HEK293 (cell line): Measurements from ENCODE around the gene ZNF17.
A peak's percentile ranks its signal among the peaks of the same experiment; 100 is the strongest.

Source experiments
- CTCF ChIA-PET: fragments of 350-600 bp; formaldehyde crosslinking; extraction: SDS; loops from one replicate; lab custom pipeline; 2021; ENCODE audit warnings: antibody characterized with exemption; lab: Yijun Ruan, JAX
- POLR2A ChIA-PET: fragments of 300-600 bp; formaldehyde crosslinking; extraction: SDS; loops from one replicate; lab custom pipeline; 2020; ENCODE audit warnings: antibody characterized with exemption, inconsistent platforms; lab: Yijun Ruan, JAX
- H3K27ac ChIP-seq: fragments of 200-500 bp; sonication (Bioruptor generic); 2 replicates; pipeline ENCODE4 v1.5.1; 2014; ENCODE audit warnings: low read depth, low read length, control low read depth, inconsistent platforms; ENCODE audit errors: extremely low read depth
- H3K36me3 ChIP-seq, 2 experiments: fragments of 200-500 bp in 1 of 2; sonication (Bioruptor generic) in 1 of 2; 1 replicate in 1 of 2; 2 replicates in 1 of 2; pipeline ENCODE4 v1.5.1; 2014 to 2017; ENCODE audit warnings: inconsistent platforms in 2 of 2, low read length in 2 of 2; ENCODE audit not compliant: control insufficient read depth in 2 of 2, insufficient read depth in 1 of 2
- H3K4me1 ChIP-seq: fragments of 200-500 bp; sonication (Bioruptor generic); 2 replicates; pipeline ENCODE4 v1.5.1; 2014; ENCODE audit warnings: mild to moderate bottlenecking, low read length, inconsistent platforms; ENCODE audit not compliant: control insufficient read depth, insufficient read depth
- H3K4me3 ChIP-seq: 2 replicates; pipeline ENCODE4 v1.5.1; 2011; ENCODE audit warnings: low read depth, mild to moderate bottlenecking, control low read depth, low read length, moderate library complexity
- H3K9me3 ChIP-seq: fragments of 200-500 bp; sonication (Bioruptor generic); 2 replicates; pipeline ENCODE4 v1.5.1; 2014; ENCODE audit warnings: low read depth, low read length, inconsistent platforms; ENCODE audit not compliant: control insufficient read depth, insufficient read depth
- HOXC10 ChIP-seq: sonication (generic); formaldehyde crosslinking; IDR thresholded peaks from 2 replicates; pipeline ENCODE4 v1.8.1; 2023; ENCODE audit warnings: mild to moderate bottlenecking, missing genetic modification reagents
- IKZF3 ChIP-seq: fragments of 450-650 bp; IDR thresholded peaks from 2 replicates; pipeline ENCODE4 v1.5.0; 2018; ENCODE audit warnings: missing biosample characterization, mild to moderate bottlenecking, missing genetic modification characterization, moderate library complexity
- KLF16 ChIP-seq: fragments of 450-650 bp; formaldehyde crosslinking; IDR thresholded peaks from 2 replicates; pipeline ENCODE4 v1.5.1; 2017; ENCODE audit warnings: missing biosample characterization, missing genetic modification characterization
- KLF7 ChIP-seq: fragments of 450-650 bp; formaldehyde crosslinking; IDR thresholded peaks from 2 replicates; pipeline ENCODE4 v1.5.1; 2016; ENCODE audit warnings: missing biosample characterization, missing genetic modification characterization, borderline replicate concordance
- OSR2 ChIP-seq: fragments of 450-650 bp; formaldehyde crosslinking; IDR thresholded peaks from 2 replicates; pipeline ENCODE4 v1.5.1; 2016; ENCODE audit warnings: missing biosample characterization, missing genetic modification characterization
- OVOL3 ChIP-seq: fragments of 450-650 bp; formaldehyde crosslinking; IDR thresholded peaks from 2 replicates; pipeline ENCODE4 v1.5.1; 2016; ENCODE audit warnings: missing biosample characterization, missing genetic modification characterization
- SCRT1 ChIP-seq: fragments of 450-650 bp; formaldehyde crosslinking; IDR thresholded peaks from 2 replicates; pipeline ENCODE4 v1.5.1; 2016; ENCODE audit warnings: missing biosample characterization, missing genetic modification characterization, borderline replicate concordance
- SETDB1 ChIP-seq: IDR thresholded peaks from one replicate; pipeline ENCODE4 v1.6.1; 2017; ENCODE audit warnings: mild to moderate bottlenecking, low read length, moderate library complexity, mixed read lengths; ENCODE audit not compliant: insufficient read length
- ZBTB48 ChIP-seq: fragments of 450-650 bp; formaldehyde crosslinking; IDR thresholded peaks from 2 replicates; pipeline ENCODE4 v1.5.1; 2016; ENCODE audit warnings: missing biosample characterization, missing genetic modification characterization
- ZFP3 ChIP-seq: fragments of 450-650 bp; formaldehyde crosslinking; IDR thresholded peaks from 2 replicates; pipeline ENCODE4 v1.5.1; 2016; ENCODE audit warnings: low read depth, missing biosample characterization, missing genetic modification characterization
- ZFP37 ChIP-seq: fragments of 450-650 bp; formaldehyde crosslinking; IDR thresholded peaks from 2 replicates; pipeline ENCODE4 v1.5.1; 2016; ENCODE audit warnings: missing biosample characterization, missing genetic modification characterization
- ZNF10 ChIP-seq: fragments of 450-650 bp; formaldehyde crosslinking; IDR thresholded peaks from 2 replicates; pipeline ENCODE4 v1.5.1; 2017; ENCODE audit warnings: missing biosample characterization, missing genetic modification characterization
- ZNF16 ChIP-seq: fragments of 450-650 bp; formaldehyde crosslinking; IDR thresholded peaks from 2 replicates; pipeline ENCODE4 v1.5.1; 2016; ENCODE audit warnings: low read depth, missing biosample characterization, missing genetic modification characterization
- ZNF184 ChIP-seq: fragments of 450-650 bp; IDR thresholded peaks from 2 replicates; pipeline ENCODE4 v1.5.1; 2018; ENCODE audit warnings: missing biosample characterization, mild to moderate bottlenecking, missing genetic modification characterization
- ZNF2 ChIP-seq: fragments of 450-650 bp; formaldehyde crosslinking; IDR thresholded peaks from 2 replicates; pipeline ENCODE4 v1.5.1; 2016; ENCODE audit warnings: missing biosample characterization, missing genetic modification characterization
- ZNF211 ChIP-seq: fragments of 450-650 bp; formaldehyde crosslinking; IDR thresholded peaks from 2 replicates; pipeline ENCODE4 v1.5.1; 2016; ENCODE audit warnings: low read depth, missing biosample characterization, missing genetic modification characterization
- ZNF24 ChIP-seq: fragments of 450-650 bp; formaldehyde crosslinking; IDR thresholded peaks from 2 replicates; pipeline ENCODE4 v1.5.1; 2016; ENCODE audit warnings: missing biosample characterization, missing genetic modification characterization
- ZNF248 ChIP-seq: fragments of 450-650 bp; formaldehyde crosslinking; IDR thresholded peaks from 2 replicates; pipeline ENCODE4 v1.5.1; 2017; ENCODE audit warnings: missing biosample characterization, missing genetic modification characterization
- ZNF549 ChIP-seq: fragments of 450-650 bp; IDR thresholded peaks from 2 replicates; pipeline ENCODE4 v1.5.1; 2018; ENCODE audit warnings: missing biosample characterization, missing genetic modification characterization, mild to moderate bottlenecking, inconsistent platforms, moderate library complexity
- ZNF585B ChIP-seq: fragments of 450-650 bp; formaldehyde crosslinking; IDR thresholded peaks from 2 replicates; pipeline ENCODE4 v1.5.1; 2016; ENCODE audit warnings: missing biosample characterization, missing genetic modification characterization
- ZNF596 ChIP-seq: fragments of 450-650 bp; IDR thresholded peaks from 2 replicates; pipeline ENCODE4 v1.5.0; 2018; ENCODE audit warnings: missing biosample characterization, mild to moderate bottlenecking, missing genetic modification characterization, moderate library complexity
- ZNF664 ChIP-seq: fragments of 450-650 bp; formaldehyde crosslinking; IDR thresholded peaks from 2 replicates; pipeline ENCODE4 v1.5.1; 2016; ENCODE audit warnings: missing biosample characterization, missing genetic modification characterization
- ZNF776 ChIP-seq: fragments of 450-650 bp; formaldehyde crosslinking; IDR thresholded peaks from 2 replicates; pipeline ENCODE4 v1.5.0; 2017; ENCODE audit warnings: missing biosample characterization, missing genetic modification characterization, borderline replicate concordance
- ZNF777 ChIP-seq: fragments of 450-650 bp; formaldehyde crosslinking; IDR thresholded peaks from 2 replicates; pipeline ENCODE4 v1.5.1; 2017; ENCODE audit warnings: missing biosample characterization, missing genetic modification characterization, borderline replicate concordance
- ZNF791 ChIP-seq: fragments of 450-650 bp; formaldehyde crosslinking; IDR thresholded peaks from 2 replicates; pipeline ENCODE4 v1.5.1; 2016; ENCODE audit warnings: missing biosample characterization, missing genetic modification characterization
- TF ChIP-seq, protein P1 (sequence below): sonication (generic); formaldehyde crosslinking; IDR thresholded peaks from 2 replicates; pipeline ENCODE4 v1.8.1; 2022; ENCODE audit warnings: mild to moderate bottlenecking, moderate library complexity, missing genetic modification reagents
- TF ChIP-seq, protein P2 (sequence below): fragments of 450-650 bp; formaldehyde crosslinking; IDR thresholded peaks from 2 replicates; pipeline ENCODE4 v1.5.1; 2016; ENCODE audit warnings: missing biosample characterization, missing genetic modification characterization
- TF ChIP-seq, protein P3 (sequence below): fragments of 450-650 bp; formaldehyde crosslinking; optimal IDR thresholded peaks from 2 replicates; pipeline ENCODE3; 2016; ENCODE audit warnings: missing biosample characterization, mild to moderate bottlenecking, missing genetic modification characterization
- TF ChIP-seq, protein P4 (sequence below): fragments of 450-650 bp; formaldehyde crosslinking; IDR thresholded peaks from 2 replicates; pipeline ENCODE4 v1.5.1; 2017; ENCODE audit warnings: missing biosample characterization, missing genetic modification characterization
- TF ChIP-seq, protein P5 (sequence below): fragments of 450-650 bp; formaldehyde crosslinking; IDR thresholded peaks from 2 replicates; pipeline ENCODE4 v1.5.1; 2016; ENCODE audit warnings: missing biosample characterization, missing genetic modification characterization

The ZNF17 gene

DNA sequence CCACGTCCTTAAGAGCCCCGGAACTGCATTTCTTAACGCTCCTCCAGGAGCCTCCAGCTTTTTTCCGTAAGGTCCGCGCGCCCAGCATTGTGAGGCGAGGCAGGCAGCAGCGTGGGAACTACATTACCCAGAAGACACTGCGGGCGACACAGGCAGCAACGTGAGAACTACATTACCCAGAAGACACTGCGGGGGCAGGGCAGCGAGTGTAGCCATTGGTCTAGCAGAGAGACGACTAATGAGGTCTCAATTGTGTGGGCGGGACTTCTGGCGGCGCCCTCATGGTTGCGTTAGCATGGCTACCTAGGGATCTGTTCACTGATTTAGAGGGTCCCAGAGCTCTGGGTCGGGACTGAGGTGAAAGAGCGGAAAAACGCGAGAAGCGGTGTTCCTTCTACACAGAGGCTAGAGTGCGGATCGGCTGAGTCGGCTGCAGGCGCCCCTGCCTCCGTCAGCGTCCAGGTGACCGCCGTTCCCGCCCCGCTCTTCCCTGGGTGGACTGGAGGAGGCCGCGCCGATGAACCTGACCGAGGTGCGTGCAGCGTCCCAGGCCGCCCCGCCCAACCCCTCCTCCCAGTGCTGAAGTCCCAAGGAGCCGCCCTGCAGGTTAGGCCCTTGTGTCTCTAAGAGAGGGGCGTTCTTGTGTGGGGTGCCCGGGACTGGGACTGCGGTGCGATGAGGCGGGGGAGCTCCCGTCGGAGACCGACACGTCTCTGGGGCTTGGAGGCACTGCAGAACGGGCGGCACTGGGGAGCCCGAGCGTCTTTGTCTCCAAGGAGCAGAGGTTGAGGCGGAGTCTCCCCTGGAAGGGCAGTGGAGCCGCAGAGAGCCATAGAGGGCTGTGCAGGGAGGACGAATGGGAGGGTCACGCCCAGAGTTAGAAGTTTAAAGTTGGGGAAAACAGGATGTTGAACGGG, 24.4 kb downstream of the ZNF17 start, which contains the start of gene ZNF749 (continued):
- TF ChIP-seq, protein P1, sequence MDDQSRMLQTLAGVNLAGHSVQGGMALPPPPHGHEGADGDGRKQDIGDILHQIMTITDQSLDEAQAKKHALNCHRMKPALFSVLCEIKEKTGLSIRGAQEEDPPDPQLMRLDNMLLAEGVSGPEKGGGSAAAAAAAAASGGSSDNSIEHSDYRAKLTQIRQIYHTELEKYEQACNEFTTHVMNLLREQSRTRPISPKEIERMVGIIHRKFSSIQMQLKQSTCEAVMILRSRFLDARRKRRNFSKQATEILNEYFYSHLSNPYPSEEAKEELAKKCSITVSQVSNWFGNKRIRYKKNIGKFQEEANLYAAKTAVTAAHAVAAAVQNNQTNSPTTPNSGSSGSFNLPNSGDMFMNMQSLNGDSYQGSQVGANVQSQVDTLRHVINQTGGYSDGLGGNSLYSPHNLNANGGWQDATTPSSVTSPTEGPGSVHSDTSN (CRISPR knock-in tag), result peak; percentile 56; the same call in 1 of the 2 replicates
- TF ChIP-seq ZNF10 (tag by site-specific recombination) (0 out of 2 replicates have a peak, but pooled peaks have one; percentile 6), ZNF248 (tag by site-specific recombination) (peak; percentile 19; the same call in 1 of the 2 replicates), ZFP37 (tag by site-specific recombination) (peak; percentile 76; the same call in 1 of the 2 replicates), KLF16 (no peak; the same call in 1 of the 2 replicates), HOXC10 (CRISPR knock-in tag) (no peak; the same call in 1 of the 2 replicates), ZNF2 (tag by site-specific recombination) (peak; percentile 59; the same call in 1 of the 2 replicates), ZNF24 (no peak), ZBTB48 (tag by site-specific recombination) (peak; percentile 94), ZNF596 (tag by site-specific recombination) (no peak), ZNF16 (tag by site-specific recombination) (peak; percentile 82), ZNF776 (no peak), ZNF664 (tag by site-specific recombination) (no peak), ZNF211 (tag by site-specific recombination) (no peak), KLF7 (tag by site-specific recombination) (peak; percentile 60; the same call in 1 of the 2 replicates), OSR2 (tag by site-specific recombination) (no peak)
- TF ChIP-seq, protein P2, sequence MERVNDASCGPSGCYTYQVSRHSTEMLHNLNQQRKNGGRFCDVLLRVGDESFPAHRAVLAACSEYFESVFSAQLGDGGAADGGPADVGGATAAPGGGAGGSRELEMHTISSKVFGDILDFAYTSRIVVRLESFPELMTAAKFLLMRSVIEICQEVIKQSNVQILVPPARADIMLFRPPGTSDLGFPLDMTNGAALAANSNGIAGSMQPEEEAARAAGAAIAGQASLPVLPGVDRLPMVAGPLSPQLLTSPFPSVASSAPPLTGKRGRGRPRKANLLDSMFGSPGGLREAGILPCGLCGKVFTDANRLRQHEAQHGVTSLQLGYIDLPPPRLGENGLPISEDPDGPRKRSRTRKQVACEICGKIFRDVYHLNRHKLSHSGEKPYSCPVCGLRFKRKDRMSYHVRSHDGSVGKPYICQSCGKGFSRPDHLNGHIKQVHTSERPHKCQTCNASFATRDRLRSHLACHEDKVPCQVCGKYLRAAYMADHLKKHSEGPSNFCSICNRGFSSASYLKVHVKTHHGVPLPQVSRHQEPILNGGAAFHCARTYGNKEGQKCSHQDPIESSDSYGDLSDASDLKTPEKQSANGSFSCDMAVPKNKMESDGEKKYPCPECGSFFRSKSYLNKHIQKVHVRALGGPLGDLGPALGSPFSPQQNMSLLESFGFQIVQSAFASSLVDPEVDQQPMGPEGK (tag by site-specific recombination), result peak; percentile 48; the same call in 1 of the 2 replicates
- TF ChIP-seq, all 188 proteins: peak for 43

DNA sequence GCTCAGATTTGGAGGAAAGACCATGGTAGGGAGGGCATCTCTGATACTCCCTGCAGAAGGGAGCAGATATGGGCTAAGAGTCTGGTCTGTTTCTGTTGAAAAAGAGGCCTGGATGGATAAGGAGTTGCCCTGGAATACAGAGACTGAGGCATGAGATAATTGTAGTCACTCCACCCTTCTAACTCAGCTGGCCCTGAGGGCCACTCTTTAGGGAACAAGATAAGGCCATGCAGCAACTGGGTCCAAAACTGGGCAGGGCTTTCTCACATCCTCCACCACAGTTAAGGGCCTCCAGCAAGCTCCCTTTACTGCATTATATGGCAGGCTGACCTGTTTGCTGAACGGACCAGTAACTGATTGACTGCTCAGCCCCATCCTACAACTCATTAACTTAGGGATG, 25.5 kb downstream of the ZNF17 start:
- ChIA-PET CTCF (no interaction called here), POLR2A (interaction anchor here (1.0 kb wide), 1 partner anchor 27 kb away, joined by 4 read pairs; no protein-coding TSS in a partner anchor)
- H3K4me1 ChIP-seq, result peaks cover 7% of the 10 kb centered on the region
- no peak overlapping the region; the same call in 1 of the 2 replicates for H3K27ac ChIP-seq
- peak overlapping the region; percentile 94 for H3K4me3 ChIP-seq
- peaks cover 13 to 27% of the 10 kb centered on the region in 2 experiments for H3K36me3 ChIP-seq
- H3K9me3 ChIP-seq, result no peaks in the 10 kb centered on the region
- no peak for TF ChIP-seq SCRT1 (tag by site-specific recombination)
- no peak for TF ChIP-seq OVOL3 (tag by site-specific recombination)
- TF ChIP-seq ZNF184 (tag by site-specific recombination), result no peak
- TF ChIP-seq ZNF791 (tag by site-specific recombination), result no peak
- no peak for TF ChIP-seq IKZF3 (tag by site-specific recombination)
- no peak for TF ChIP-seq SETDB1
- TF ChIP-seq, protein P3, sequence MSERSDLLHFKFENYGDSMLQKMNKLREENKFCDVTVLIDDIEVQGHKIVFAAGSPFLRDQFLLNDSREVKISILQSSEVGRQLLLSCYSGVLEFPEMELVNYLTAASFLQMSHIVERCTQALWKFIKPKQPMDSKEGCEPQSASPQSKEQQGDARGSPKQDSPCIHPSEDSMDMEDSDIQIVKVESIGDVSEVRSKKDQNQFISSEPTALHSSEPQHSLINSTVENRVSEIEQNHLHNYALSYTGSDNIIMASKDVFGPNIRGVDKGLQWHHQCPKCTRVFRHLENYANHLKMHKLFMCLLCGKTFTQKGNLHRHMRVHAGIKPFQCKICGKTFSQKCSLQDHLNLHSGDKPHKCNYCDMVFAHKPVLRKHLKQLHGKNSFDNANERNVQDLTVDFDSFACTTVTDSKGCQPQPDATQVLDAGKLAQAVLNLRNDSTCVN (tag by site-specific recombination), result no peak
- TF ChIP-seq ZFP3, result no peak
- TF ChIP-seq, protein P4, sequence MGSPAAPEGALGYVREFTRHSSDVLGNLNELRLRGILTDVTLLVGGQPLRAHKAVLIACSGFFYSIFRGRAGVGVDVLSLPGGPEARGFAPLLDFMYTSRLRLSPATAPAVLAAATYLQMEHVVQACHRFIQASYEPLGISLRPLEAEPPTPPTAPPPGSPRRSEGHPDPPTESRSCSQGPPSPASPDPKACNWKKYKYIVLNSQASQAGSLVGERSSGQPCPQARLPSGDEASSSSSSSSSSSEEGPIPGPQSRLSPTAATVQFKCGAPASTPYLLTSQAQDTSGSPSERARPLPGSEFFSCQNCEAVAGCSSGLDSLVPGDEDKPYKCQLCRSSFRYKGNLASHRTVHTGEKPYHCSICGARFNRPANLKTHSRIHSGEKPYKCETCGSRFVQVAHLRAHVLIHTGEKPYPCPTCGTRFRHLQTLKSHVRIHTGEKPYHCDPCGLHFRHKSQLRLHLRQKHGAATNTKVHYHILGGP (tag by site-specific recombination), result no peak
- no peak for TF ChIP-seq ZNF585B (tag by site-specific recombination)
- TF ChIP-seq, protein P5, sequence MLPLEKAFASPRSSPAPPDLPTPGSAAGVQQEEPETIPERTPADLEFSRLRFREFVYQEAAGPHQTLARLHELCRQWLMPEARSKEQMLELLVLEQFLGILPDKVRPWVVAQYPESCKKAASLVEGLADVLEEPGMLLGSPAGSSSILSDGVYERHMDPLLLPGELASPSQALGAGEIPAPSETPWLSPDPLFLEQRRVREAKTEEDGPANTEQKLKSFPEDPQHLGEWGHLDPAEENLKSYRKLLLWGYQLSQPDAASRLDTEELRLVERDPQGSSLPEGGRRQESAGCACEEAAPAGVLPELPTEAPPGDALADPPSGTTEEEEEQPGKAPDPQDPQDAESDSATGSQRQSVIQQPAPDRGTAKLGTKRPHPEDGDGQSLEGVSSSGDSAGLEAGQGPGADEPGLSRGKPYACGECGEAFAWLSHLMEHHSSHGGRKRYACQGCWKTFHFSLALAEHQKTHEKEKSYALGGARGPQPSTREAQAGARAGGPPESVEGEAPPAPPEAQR (tag by site-specific recombination), result no peak
- no peak for TF ChIP-seq ZNF777 (tag by site-specific recombination)
- no peak for TF ChIP-seq ZNF549
- no peak for TF ChIP-seq KLF7 (tag by site-specific recombination)
